ENCODE data around the gene NOP58.
"Not testable (repeated sequence)": the region's sequence is repeated elsewhere in the genome, so short reads cannot be mapped to it uniquely, and the experiment has no call there.

GRCh38 chr2:202247710-202248109, 17.9 kb upstream of the NOP58 start:
- not testable (repeated sequence) for TF ChIP-seq POLR2A, CTCF, POLR2AphosphoS5, EP300 (IDR thresholded peaks at IDR 0.05)
